ENCODE data around the gene GALNT14.

GALNT14 gene

DNA sequence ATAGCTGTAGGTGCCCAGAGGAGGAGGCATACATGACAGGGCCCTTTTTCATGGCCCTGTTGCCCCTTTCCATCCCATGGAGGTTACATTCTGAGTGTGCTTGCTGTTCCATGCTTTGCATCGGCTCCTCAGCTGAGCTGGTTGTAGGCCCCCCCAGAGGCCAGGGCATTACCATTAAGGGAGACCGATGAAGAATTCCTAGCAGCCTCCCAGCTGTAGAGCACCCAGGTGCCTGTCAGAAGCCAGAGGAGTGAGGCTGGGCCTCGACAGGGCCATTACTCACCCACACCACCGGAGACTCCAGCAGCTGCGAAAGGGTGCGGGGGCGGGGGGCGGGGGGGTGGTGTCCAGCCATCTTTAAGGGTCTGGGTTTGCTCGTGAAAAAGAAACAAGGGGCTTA is 72.2 kb downstream of the GALNT14 start:
- TF ChIP-seq, protein P1, sequence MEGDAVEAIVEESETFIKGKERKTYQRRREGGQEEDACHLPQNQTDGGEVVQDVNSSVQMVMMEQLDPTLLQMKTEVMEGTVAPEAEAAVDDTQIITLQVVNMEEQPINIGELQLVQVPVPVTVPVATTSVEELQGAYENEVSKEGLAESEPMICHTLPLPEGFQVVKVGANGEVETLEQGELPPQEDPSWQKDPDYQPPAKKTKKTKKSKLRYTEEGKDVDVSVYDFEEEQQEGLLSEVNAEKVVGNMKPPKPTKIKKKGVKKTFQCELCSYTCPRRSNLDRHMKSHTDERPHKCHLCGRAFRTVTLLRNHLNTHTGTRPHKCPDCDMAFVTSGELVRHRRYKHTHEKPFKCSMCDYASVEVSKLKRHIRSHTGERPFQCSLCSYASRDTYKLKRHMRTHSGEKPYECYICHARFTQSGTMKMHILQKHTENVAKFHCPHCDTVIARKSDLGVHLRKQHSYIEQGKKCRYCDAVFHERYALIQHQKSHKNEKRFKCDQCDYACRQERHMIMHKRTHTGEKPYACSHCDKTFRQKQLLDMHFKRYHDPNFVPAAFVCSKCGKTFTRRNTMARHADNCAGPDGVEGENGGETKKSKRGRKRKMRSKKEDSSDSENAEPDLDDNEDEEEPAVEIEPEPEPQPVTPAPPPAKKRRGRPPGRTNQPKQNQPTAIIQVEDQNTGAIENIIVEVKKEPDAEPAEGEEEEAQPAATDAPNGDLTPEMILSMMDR (IDR thresholded peaks at IDR 0.05; ENCODE audit: poor library complexity, severe bottlenecking) = no peak
- H3K27me3 ChIP-seq (ENCODE audit: insufficient read depth, poor library complexity, severe bottlenecking) = no peaks in the 10 kb centered on the region
- H3K4me3 ChIP-seq (ENCODE audit: severe bottlenecking) = no peak overlapping the region
- H3K9me3 ChIP-seq (ENCODE audit: severe bottlenecking) = no peaks in the 10 kb centered on the region
- H3K36me3 ChIP-seq (ENCODE audit: low read depth) = no peaks in the 10 kb centered on the region
- H3K4me1 ChIP-seq (ENCODE audit: insufficient read depth, poor library complexity, severe bottlenecking) = no peaks in the 10 kb centered on the region
- no peak for DNase-seq (ENCODE audit: low spot score)
- H3K27ac ChIP-seq (ENCODE audit: poor library complexity, severe bottlenecking) = no peak overlapping the region
- no peak for ATAC-seq (ENCODE audit: low read depth)

- ATAC-seq (ENCODE audit: low read depth) = no peak
- H3K4me3 ChIP-seq (ENCODE audit: severe bottlenecking) = no peak overlapping the region
- TF ChIP-seq, protein P1 (IDR thresholded peaks at IDR 0.05; ENCODE audit: poor library complexity, severe bottlenecking) = no peak
- no peaks in the 10 kb centered on the region for H3K4me1 ChIP-seq (ENCODE audit: insufficient read depth, poor library complexity, severe bottlenecking)
- H3K36me3 ChIP-seq (ENCODE audit: low read depth) = no peaks in the 10 kb centered on the region
- DNase-seq (ENCODE audit: low spot score) = no peak
- no peak overlapping the region for H3K27ac ChIP-seq (ENCODE audit: poor library complexity, severe bottlenecking)
- no peaks in the 10 kb centered on the region for H3K27me3 ChIP-seq (ENCODE audit: insufficient read depth, poor library complexity, severe bottlenecking)
- H3K9me3 ChIP-seq (ENCODE audit: severe bottlenecking) = no peaks in the 10 kb centered on the region
Measured at GRCh38 chr2:31065356-31065755, 72.9 kb downstream of the GALNT14 start.

GRCh38 chr2:31060397-31060796 is 77.8 kb downstream of the GALNT14 start:
- Histone ChIP-seq H3K4me3 (ENCODE audit: severe bottlenecking) (no peak overlapping the region), H3K9me3 (ENCODE audit: severe bottlenecking) (no peaks in the 10 kb centered on the region), H3K36me3 (ENCODE audit: low read depth) (no peaks in the 10 kb centered on the region), H3K27me3 (ENCODE audit: insufficient read depth, poor library complexity, severe bottlenecking) (no peaks in the 10 kb centered on the region), H3K4me1 (ENCODE audit: insufficient read depth, poor library complexity, severe bottlenecking) (no peaks in the 10 kb centered on the region), H3K27ac (ENCODE audit: poor library complexity, severe bottlenecking) (no peak overlapping the region)
- no peak for DNase-seq (ENCODE audit: low spot score)
- no peak for ATAC-seq (ENCODE audit: low read depth)
- TF ChIP-seq, protein P1 (IDR thresholded peaks at IDR 0.05; ENCODE audit: poor library complexity, severe bottlenecking) = no peak

- DNase-seq (ENCODE audit: low spot score) = no peak
- H3K27ac ChIP-seq (ENCODE audit: poor library complexity, severe bottlenecking) = no peak overlapping the region
- ATAC-seq (ENCODE audit: low read depth) = no peak
- TF ChIP-seq, protein P1 (IDR thresholded peaks at IDR 0.05; ENCODE audit: poor library complexity, severe bottlenecking) = no peak
- no peaks in the 10 kb centered on the region for H3K9me3 ChIP-seq (ENCODE audit: severe bottlenecking)
- no peaks in the 10 kb centered on the region for H3K27me3 ChIP-seq (ENCODE audit: insufficient read depth, poor library complexity, severe bottlenecking)
- no peaks in the 10 kb centered on the region for H3K4me1 ChIP-seq (ENCODE audit: insufficient read depth, poor library complexity, severe bottlenecking)
- H3K4me3 ChIP-seq (ENCODE audit: severe bottlenecking) = no peak overlapping the region
- no peaks in the 10 kb centered on the region for H3K36me3 ChIP-seq (ENCODE audit: low read depth)
Measured at GRCh38 chr2:31058096-31059035, 79.9 kb downstream of the GALNT14 start.

DNA sequence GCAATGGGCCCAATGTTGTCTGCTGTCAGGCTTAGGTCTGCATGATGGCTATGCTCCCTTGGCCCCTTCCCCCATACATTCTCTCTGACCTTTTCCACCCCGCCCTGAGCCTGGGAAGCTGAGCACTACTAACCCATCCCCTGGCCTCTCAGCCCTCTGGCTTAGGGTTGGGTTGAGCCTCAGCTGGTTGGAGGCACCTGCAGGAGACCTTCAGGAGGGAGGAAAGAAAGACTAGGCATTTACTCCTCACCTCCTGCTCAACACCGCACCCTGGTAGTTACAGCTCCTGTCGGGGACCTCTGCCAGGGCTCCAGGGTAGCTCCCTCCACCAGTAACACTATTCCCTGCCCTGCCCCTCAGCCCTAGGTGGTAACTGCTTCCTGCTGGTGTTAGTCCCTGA is 80.5 kb downstream of the GALNT14 start:
- H3K27ac ChIP-seq (ENCODE audit: poor library complexity, severe bottlenecking) = no peak overlapping the region
- no peak for DNase-seq (ENCODE audit: low spot score)
- TF ChIP-seq, protein P1 (IDR thresholded peaks at IDR 0.05; ENCODE audit: poor library complexity, severe bottlenecking) = no peak
- no peaks in the 10 kb centered on the region for H3K4me1 ChIP-seq (ENCODE audit: insufficient read depth, poor library complexity, severe bottlenecking)
- no peaks in the 10 kb centered on the region for H3K27me3 ChIP-seq (ENCODE audit: insufficient read depth, poor library complexity, severe bottlenecking)
- no peak overlapping the region for H3K4me3 ChIP-seq (ENCODE audit: severe bottlenecking)
- ATAC-seq (ENCODE audit: low read depth) = no peak
- no peaks in the 10 kb centered on the region for H3K9me3 ChIP-seq (ENCODE audit: severe bottlenecking)
- no peaks in the 10 kb centered on the region for H3K36me3 ChIP-seq (ENCODE audit: low read depth)

Data from RWPE2 (cell line).